ENCODE results near the gene STPG2. TPM values are rescaled to one million over a fixed set of nuclear protein-coding genes. Genes with fewer than 3 reads are reported as not detected.

Gene STPG2
- total RNA-seq, 1 donor from 2014 or later = 0.14 TPM

- Histone ChIP-seq H4K20me1 (ENCODE audit: insufficient read depth, low read length) (no peaks in the 10 kb centered on the region), H3K79me2 (ENCODE audit: insufficient read depth, low read length) (no peaks in the 10 kb centered on the region), H3K27ac (ENCODE audit: low read depth, low read length) (no peak overlapping the region), H3K36me3 (ENCODE audit: insufficient read depth, low read length) (no peaks in the 10 kb centered on the region), H3K9me3 (ENCODE audit: insufficient read depth, low read depth, low read length) (no peaks in the 10 kb centered on the region), H2AFZ (ENCODE audit: low read depth, low read length) (no peak overlapping the region), H3K4me1 (ENCODE audit: insufficient read depth, low read length) (no peaks in the 10 kb centered on the region), H3K4me2 (ENCODE audit: low read length) (no peak overlapping the region), H3K27me3 (ENCODE audit: insufficient read depth, low read length) (no peaks in the 10 kb centered on the region), H3K4me3 (ENCODE audit: insufficient read depth, low read depth, low read length) (no peak overlapping the region), H3K9ac (ENCODE audit: low read length) (no peak overlapping the region)
- H3K4me3 Mint-ChIP-seq (ENCODE audit: unreplicated experiment) = no peak overlapping the region
- H3K36me3 Mint-ChIP-seq (ENCODE audit: low read depth, unreplicated experiment) = no peaks in the 10 kb centered on the region
- no peaks in the 10 kb centered on the region for H3K27me3 Mint-ChIP-seq (ENCODE audit: low read depth, unreplicated experiment)
- FAIRE-seq (no peak), DNase-seq (ENCODE audit: low read depth) (no peak)
- TF ChIP-seq, protein P1, sequence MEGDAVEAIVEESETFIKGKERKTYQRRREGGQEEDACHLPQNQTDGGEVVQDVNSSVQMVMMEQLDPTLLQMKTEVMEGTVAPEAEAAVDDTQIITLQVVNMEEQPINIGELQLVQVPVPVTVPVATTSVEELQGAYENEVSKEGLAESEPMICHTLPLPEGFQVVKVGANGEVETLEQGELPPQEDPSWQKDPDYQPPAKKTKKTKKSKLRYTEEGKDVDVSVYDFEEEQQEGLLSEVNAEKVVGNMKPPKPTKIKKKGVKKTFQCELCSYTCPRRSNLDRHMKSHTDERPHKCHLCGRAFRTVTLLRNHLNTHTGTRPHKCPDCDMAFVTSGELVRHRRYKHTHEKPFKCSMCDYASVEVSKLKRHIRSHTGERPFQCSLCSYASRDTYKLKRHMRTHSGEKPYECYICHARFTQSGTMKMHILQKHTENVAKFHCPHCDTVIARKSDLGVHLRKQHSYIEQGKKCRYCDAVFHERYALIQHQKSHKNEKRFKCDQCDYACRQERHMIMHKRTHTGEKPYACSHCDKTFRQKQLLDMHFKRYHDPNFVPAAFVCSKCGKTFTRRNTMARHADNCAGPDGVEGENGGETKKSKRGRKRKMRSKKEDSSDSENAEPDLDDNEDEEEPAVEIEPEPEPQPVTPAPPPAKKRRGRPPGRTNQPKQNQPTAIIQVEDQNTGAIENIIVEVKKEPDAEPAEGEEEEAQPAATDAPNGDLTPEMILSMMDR (IDR thresholded peaks at IDR 0.05; ENCODE audit: insufficient read depth, low read depth, low read length) = no peak
- no peak for TF ChIP-seq EZH2 (IDR thresholded peaks at IDR 0.05; ENCODE audit: insufficient read depth, low read length)
- no peaks in the 10 kb centered on the region for H3K9me3 Mint-ChIP-seq (ENCODE audit: unreplicated experiment)
- no peaks in the 10 kb centered on the region for H3K4me1 Mint-ChIP-seq (ENCODE audit: low read depth, unreplicated experiment)
- no peak overlapping the region for H3K27ac Mint-ChIP-seq (ENCODE audit: unreplicated experiment)
These were observed 558.0 kb downstream of the STPG2 start for GRCh38 chr4:97585274-97585673.

GRCh38 chr4:97582890-97583289 is 560.4 kb downstream of the STPG2 start:
- H3K4me1 ChIP-seq (ENCODE audit: insufficient read depth, low read length) = no peaks in the 10 kb centered on the region
- H3K27ac ChIP-seq (ENCODE audit: low read depth, low read length) = no peak overlapping the region
- no peak for FAIRE-seq
- TF ChIP-seq, protein P1 (IDR thresholded peaks at IDR 0.05; ENCODE audit: insufficient read depth, low read depth, low read length) = no peak
- TF ChIP-seq EZH2 (IDR thresholded peaks at IDR 0.05; ENCODE audit: insufficient read depth, low read length) = no peak
- no peaks in the 10 kb centered on the region for H3K27me3 ChIP-seq (ENCODE audit: insufficient read depth, low read length)
- Mint-ChIP-seq H3K27me3 (ENCODE audit: low read depth, unreplicated experiment) (no peaks in the 10 kb centered on the region), H3K36me3 (ENCODE audit: low read depth, unreplicated experiment) (no peaks in the 10 kb centered on the region), H3K9me3 (ENCODE audit: unreplicated experiment) (no peaks in the 10 kb centered on the region), H3K27ac (ENCODE audit: unreplicated experiment) (no peak overlapping the region), H3K4me1 (ENCODE audit: low read depth, unreplicated experiment) (no peaks in the 10 kb centered on the region), H3K4me3 (ENCODE audit: unreplicated experiment) (no peak overlapping the region)
- no peaks in the 10 kb centered on the region for H3K79me2 ChIP-seq (ENCODE audit: insufficient read depth, low read length)
- no peaks in the 10 kb centered on the region for H3K36me3 ChIP-seq (ENCODE audit: insufficient read depth, low read length)
- no peak overlapping the region for H3K9ac ChIP-seq (ENCODE audit: low read length)
- H3K9me3 ChIP-seq (ENCODE audit: insufficient read depth, low read depth, low read length) = no peaks in the 10 kb centered on the region
- H3K4me3 ChIP-seq (ENCODE audit: insufficient read depth, low read depth, low read length) = no peak overlapping the region
- DNase-seq (ENCODE audit: low read depth) = no peak
- H4K20me1 ChIP-seq (ENCODE audit: insufficient read depth, low read length) = no peaks in the 10 kb centered on the region
- no peak overlapping the region for H2AFZ ChIP-seq (ENCODE audit: low read depth, low read length)
- no peak overlapping the region for H3K4me2 ChIP-seq (ENCODE audit: low read length)

GRCh38 chr4:97577004-97577403 is 566.3 kb downstream of the STPG2 start:
- Histone ChIP-seq H3K9me3 (ENCODE audit: insufficient read depth, low read depth, low read length) (no peaks in the 10 kb centered on the region), H3K4me2 (ENCODE audit: low read length) (no peak overlapping the region), H3K27me3 (ENCODE audit: insufficient read depth, low read length) (no peaks in the 10 kb centered on the region), H3K4me3 (ENCODE audit: insufficient read depth, low read depth, low read length) (no peak overlapping the region), H3K9ac (ENCODE audit: low read length) (no peak overlapping the region), H4K20me1 (ENCODE audit: insufficient read depth, low read length) (no peaks in the 10 kb centered on the region), H3K27ac (ENCODE audit: low read depth, low read length) (no peak overlapping the region), H3K79me2 (ENCODE audit: insufficient read depth, low read length) (no peaks in the 10 kb centered on the region), H2AFZ (ENCODE audit: low read depth, low read length) (no peak overlapping the region), H3K36me3 (ENCODE audit: insufficient read depth, low read length) (no peaks in the 10 kb centered on the region), H3K4me1 (ENCODE audit: insufficient read depth, low read length) (no peaks in the 10 kb centered on the region)
- Mint-ChIP-seq H3K4me1 (ENCODE audit: low read depth, unreplicated experiment) (no peaks in the 10 kb centered on the region), H3K27ac (ENCODE audit: unreplicated experiment) (no peak overlapping the region), H3K4me3 (ENCODE audit: unreplicated experiment) (no peak overlapping the region), H3K36me3 (ENCODE audit: low read depth, unreplicated experiment) (no peaks in the 10 kb centered on the region), H3K9me3 (ENCODE audit: unreplicated experiment) (no peaks in the 10 kb centered on the region), H3K27me3 (ENCODE audit: low read depth, unreplicated experiment) (no peaks in the 10 kb centered on the region)
- TF ChIP-seq, protein P1 (IDR thresholded peaks at IDR 0.05; ENCODE audit: insufficient read depth, low read depth, low read length) = no peak
- no peak for TF ChIP-seq EZH2 (IDR thresholded peaks at IDR 0.05; ENCODE audit: insufficient read depth, low read length)
- FAIRE-seq (no peak), DNase-seq (ENCODE audit: low read depth) (peak; percentile 34)

Measured in astrocyte (in vitro differentiated cells and primary cell).